ENCODE measurements around the gene BCL2L2.
A peak's percentile ranks its signal among the peaks of the same experiment; 100 is the strongest.

The BCL2L2 gene

DNA sequence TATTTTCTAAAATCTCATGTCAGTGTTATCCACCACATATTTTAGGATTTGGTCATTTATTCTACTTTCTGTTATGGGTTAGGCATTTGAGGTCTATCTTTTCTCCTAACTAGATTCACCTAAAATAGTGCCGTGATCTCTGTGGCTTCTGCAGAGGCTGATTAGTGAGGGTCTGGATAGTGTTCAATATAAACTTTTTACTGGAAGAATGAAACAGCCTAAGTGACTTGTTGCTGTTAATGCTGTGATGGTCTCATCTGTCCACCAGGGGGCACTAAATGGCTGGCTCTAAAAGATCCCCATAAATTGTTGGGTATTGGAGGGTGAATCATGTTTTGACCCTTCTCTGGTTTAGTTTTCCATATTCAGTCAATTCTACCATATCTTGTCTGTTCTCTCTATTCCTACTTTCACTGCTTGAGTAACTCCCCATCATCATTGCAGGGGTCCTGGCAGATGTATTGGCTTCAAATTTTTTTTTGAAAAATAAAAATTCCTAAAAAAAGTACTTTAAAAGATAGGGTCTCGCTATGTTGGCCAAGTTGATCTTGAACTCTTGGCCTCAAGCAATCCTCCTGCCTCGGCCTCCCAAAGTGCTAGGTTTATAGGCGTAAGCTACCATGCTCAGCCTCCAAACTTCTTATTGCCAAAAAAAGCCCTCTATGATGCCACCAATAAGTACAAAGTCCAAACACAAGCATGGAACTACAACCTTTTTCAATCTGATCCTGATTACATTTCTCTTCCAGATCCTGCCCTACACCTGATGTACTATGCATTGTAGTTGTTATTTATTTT lies 21.5 kb downstream of the BCL2L2 start:
- ATAC-seq: peak; percentile 91
- no peak for TF ChIP-seq TCF4 (CRISPR knock-in tag; IDR thresholded peaks at IDR 0.05; ENCODE audit: borderline replicate concordance)
- TF ChIP-seq ZC3H10 (CRISPR knock-in tag; IDR thresholded peaks at IDR 0.05): no peak
- no peak for TF ChIP-seq OSR1 (CRISPR knock-in tag; IDR thresholded peaks at IDR 0.05)
- no peak for TF ChIP-seq PPARA (CRISPR knock-in tag; IDR thresholded peaks at IDR 0.05; ENCODE audit: borderline replicate concordance)
- no peak for TF ChIP-seq ZFP30 (CRISPR knock-in tag; IDR thresholded peaks at IDR 0.05)
- no peak for TF ChIP-seq ISL1 (CRISPR knock-in tag; IDR thresholded peaks at IDR 0.05)
- no peak for TF ChIP-seq BACH2 (CRISPR knock-in tag; IDR thresholded peaks at IDR 0.05; ENCODE audit: borderline replicate concordance)
- TF ChIP-seq, protein P1, sequence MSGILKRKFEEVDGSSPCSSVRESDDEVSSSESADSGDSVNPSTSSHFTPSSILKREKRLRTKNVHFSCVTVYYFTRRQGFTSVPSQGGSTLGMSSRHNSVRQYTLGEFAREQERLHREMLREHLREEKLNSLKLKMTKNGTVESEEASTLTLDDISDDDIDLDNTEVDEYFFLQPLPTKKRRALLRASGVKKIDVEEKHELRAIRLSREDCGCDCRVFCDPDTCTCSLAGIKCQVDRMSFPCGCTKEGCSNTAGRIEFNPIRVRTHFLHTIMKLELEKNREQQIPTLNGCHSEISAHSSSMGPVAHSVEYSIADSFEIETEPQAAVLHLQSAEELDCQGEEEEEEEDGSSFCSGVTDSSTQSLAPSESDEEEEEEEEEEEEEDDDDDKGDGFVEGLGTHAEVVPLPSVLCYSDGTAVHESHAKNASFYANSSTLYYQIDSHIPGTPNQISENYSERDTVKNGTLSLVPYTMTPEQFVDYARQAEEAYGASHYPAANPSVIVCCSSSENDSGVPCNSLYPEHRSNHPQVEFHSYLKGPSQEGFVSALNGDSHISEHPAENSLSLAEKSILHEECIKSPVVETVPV (CRISPR knock-in tag; IDR thresholded peaks at IDR 0.05): no peak
- no peak for TF ChIP-seq TOX (CRISPR knock-in tag; IDR thresholded peaks at IDR 0.05; ENCODE audit: borderline replicate concordance)

DNA sequence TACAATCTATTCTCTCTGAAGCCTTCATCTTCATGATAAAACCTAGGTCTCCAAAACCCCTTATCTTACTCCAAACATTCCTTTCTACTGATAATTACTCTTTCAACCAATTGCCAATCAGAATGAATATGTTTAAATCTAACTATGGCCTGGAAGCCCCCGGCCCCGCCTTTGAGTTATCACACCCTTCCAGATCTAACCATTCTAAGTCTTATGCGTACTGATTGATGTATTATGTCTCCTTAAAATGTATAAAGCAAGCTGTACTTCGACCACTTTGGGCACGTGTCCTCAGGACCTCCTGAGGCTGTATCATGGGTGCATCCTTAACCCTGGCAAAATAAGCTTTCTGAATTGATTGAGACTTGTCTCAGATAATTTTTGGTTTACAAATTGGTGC lies 29.0 kb downstream of the BCL2L2 start:
- no peak for ATAC-seq
- TF ChIP-seq ARNTL (CRISPR knock-in tag; IDR thresholded peaks at IDR 0.05; ENCODE audit: borderline replicate concordance, low read depth) (no peak), ZNF8 (CRISPR knock-in tag; IDR thresholded peaks at IDR 0.05) (no peak), BACH2 (CRISPR knock-in tag; IDR thresholded peaks at IDR 0.05; ENCODE audit: borderline replicate concordance) (no peak), GLIS3 (CRISPR knock-in tag; IDR thresholded peaks at IDR 0.05) (no peak)
- TF ChIP-seq, protein P2, sequence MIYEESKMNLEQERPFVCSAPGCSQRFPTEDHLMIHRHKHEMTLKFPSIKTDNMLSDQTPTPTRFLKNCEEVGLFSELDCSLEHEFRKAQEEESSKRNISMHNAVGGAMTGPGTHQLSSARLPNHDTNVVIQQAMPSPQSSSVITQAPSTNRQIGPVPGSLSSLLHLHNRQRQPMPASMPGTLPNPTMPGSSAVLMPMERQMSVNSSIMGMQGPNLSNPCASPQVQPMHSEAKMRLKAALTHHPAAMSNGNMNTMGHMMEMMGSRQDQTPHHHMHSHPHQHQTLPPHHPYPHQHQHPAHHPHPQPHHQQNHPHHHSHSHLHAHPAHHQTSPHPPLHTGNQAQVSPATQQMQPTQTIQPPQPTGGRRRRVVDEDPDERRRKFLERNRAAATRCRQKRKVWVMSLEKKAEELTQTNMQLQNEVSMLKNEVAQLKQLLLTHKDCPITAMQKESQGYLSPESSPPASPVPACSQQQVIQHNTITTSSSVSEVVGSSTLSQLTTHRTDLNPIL (CRISPR knock-in tag; IDR thresholded peaks at IDR 0.05; ENCODE audit: low read depth): no peak
- TF ChIP-seq, protein P3, sequence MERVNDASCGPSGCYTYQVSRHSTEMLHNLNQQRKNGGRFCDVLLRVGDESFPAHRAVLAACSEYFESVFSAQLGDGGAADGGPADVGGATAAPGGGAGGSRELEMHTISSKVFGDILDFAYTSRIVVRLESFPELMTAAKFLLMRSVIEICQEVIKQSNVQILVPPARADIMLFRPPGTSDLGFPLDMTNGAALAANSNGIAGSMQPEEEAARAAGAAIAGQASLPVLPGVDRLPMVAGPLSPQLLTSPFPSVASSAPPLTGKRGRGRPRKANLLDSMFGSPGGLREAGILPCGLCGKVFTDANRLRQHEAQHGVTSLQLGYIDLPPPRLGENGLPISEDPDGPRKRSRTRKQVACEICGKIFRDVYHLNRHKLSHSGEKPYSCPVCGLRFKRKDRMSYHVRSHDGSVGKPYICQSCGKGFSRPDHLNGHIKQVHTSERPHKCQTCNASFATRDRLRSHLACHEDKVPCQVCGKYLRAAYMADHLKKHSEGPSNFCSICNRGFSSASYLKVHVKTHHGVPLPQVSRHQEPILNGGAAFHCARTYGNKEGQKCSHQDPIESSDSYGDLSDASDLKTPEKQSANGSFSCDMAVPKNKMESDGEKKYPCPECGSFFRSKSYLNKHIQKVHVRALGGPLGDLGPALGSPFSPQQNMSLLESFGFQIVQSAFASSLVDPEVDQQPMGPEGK (CRISPR knock-in tag; IDR thresholded peaks at IDR 0.05; ENCODE audit: borderline replicate concordance): no peak

DNA sequence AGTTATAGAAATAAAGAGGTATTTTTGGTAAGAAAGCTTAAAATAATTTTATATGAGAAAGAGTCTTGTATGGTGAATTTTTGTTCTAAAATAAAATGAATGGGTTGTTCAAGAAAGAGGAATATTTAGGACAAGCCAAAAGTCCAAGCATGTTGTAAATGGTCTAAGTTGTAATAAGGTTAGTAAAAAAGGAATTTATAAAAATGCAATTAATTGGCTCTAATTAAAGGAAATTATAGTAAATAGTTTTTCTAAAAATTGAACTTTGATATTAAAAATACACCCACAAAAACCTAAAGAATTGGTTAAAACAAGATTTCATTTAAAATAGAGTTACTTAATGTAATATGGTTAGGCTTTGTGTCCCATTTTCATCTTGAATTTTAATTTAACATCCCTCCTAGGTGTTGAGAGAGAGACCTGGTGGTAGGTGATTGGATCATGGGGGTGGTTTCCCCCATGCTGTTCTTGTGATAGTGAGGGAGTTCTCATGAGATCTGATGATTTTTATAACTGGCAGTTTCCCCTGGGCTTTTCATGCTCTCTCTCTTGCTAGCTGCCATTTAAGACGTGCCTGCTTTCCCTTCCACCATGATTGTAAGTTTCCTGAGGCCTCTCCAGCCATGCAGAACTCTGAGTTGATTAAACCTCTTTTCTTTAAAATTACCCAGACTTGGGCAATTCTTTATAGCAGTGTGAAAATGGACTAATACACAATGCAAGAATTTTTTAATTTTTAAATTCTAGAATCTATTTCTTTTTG lies 33.1 kb downstream of the BCL2L2 start:
- ATAC-seq: no peak
- TF ChIP-seq, protein P1 (CRISPR knock-in tag; IDR thresholded peaks at IDR 0.05): no peak
- no peak for TF ChIP-seq ISL1 (CRISPR knock-in tag; IDR thresholded peaks at IDR 0.05)
- TF ChIP-seq ZC3H10 (CRISPR knock-in tag; IDR thresholded peaks at IDR 0.05): no peak
- no peak for TF ChIP-seq ARNTL (CRISPR knock-in tag; IDR thresholded peaks at IDR 0.05; ENCODE audit: borderline replicate concordance, low read depth)
- no peak for TF ChIP-seq PPARA (CRISPR knock-in tag; IDR thresholded peaks at IDR 0.05; ENCODE audit: borderline replicate concordance)
- TF ChIP-seq, protein P2 (CRISPR knock-in tag; IDR thresholded peaks at IDR 0.05; ENCODE audit: low read depth): no peak
- no peak for TF ChIP-seq ZNF70 (CRISPR knock-in tag; IDR thresholded peaks at IDR 0.05)

DNA sequence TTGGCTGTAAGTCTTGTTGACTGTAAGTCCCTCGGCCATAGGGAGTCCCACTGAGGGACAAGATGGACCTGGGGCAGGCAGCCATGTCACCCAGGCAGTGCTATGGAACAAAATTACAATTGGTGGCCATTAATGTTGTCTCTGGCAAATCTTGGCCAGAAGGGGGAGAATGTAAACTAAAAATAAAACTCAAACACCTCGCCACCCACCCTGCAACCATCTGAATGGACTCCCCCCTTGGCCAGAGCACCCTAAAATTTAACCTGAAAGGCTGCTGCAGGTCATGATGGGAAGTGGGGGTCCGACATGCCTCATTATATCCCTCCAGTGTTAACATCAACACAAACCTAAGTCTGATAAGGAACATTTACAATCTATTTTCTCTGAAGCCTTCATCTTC lies 37.8 kb downstream of the BCL2L2 start:
- ATAC-seq: no peak
- TF ChIP-seq BACH2 (CRISPR knock-in tag; IDR thresholded peaks at IDR 0.05; ENCODE audit: borderline replicate concordance) (no peak), ZFP30 (CRISPR knock-in tag; IDR thresholded peaks at IDR 0.05) (no peak), GLIS3 (CRISPR knock-in tag; IDR thresholded peaks at IDR 0.05) (no peak), OSR1 (CRISPR knock-in tag; IDR thresholded peaks at IDR 0.05) (no peak), SNAI2 (CRISPR knock-in tag; IDR thresholded peaks at IDR 0.05) (no peak), ZFP3 (CRISPR knock-in tag; IDR thresholded peaks at IDR 0.05) (no peak), RARB (CRISPR knock-in tag; IDR thresholded peaks at IDR 0.05) (no peak), CSDC2 (CRISPR knock-in tag; IDR thresholded peaks at IDR 0.05) (no peak), ZNF70 (CRISPR knock-in tag; IDR thresholded peaks at IDR 0.05) (no peak), ZNF565 (CRISPR knock-in tag; conservative IDR thresholded peaks at IDR 0.05; ENCODE audit: low read depth) (no peak)
- TF ChIP-seq, protein P2 (CRISPR knock-in tag; IDR thresholded peaks at IDR 0.05; ENCODE audit: low read depth): no peak
- TF ChIP-seq, protein P4, sequence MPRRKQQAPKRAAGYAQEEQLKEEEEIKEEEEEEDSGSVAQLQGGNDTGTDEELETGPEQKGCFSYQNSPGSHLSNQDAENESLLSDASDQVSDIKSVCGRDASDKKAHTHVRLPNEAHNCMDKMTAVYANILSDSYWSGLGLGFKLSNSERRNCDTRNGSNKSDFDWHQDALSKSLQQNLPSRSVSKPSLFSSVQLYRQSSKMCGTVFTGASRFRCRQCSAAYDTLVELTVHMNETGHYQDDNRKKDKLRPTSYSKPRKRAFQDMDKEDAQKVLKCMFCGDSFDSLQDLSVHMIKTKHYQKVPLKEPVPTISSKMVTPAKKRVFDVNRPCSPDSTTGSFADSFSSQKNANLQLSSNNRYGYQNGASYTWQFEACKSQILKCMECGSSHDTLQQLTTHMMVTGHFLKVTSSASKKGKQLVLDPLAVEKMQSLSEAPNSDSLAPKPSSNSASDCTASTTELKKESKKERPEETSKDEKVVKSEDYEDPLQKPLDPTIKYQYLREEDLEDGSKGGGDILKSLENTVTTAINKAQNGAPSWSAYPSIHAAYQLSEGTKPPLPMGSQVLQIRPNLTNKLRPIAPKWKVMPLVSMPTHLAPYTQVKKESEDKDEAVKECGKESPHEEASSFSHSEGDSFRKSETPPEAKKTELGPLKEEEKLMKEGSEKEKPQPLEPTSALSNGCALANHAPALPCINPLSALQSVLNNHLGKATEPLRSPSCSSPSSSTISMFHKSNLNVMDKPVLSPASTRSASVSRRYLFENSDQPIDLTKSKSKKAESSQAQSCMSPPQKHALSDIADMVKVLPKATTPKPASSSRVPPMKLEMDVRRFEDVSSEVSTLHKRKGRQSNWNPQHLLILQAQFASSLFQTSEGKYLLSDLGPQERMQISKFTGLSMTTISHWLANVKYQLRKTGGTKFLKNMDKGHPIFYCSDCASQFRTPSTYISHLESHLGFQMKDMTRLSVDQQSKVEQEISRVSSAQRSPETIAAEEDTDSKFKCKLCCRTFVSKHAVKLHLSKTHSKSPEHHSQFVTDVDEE (CRISPR knock-in tag; IDR thresholded peaks at IDR 0.05): no peak
